ENCODE measurements around the gene MRPS18A. TPM values are rescaled to one million over a fixed set of nuclear protein-coding genes. Genes with fewer than 3 reads are reported as not detected.
A peak's percentile ranks its signal among the peaks of the same experiment; 100 is the strongest.
"Not testable (repeated sequence)": the region's sequence is repeated elsewhere in the genome, so short reads cannot be mapped to it uniquely, and the experiment has no call there.

The MRPS18A gene
- total RNA-seq, 1 donor from 2014 or later, result 57.0 TPM

- no peaks in the 10 kb centered on the region for H3K27me3 Mint-ChIP-seq
Observed at GRCh38 chr6:43668151-43669028, 19.2 kb downstream of the MRPS18A start.

GRCh38 chr6:43667245-43668150 is 20.1 kb downstream of the MRPS18A start:
- peaks cover 18% of the 10 kb centered on the region for H3K4me1 Mint-ChIP-seq
- no peaks in the 10 kb centered on the region for H3K27me3 Mint-ChIP-seq
- intact Hi-C loops (cut with micrococcal nuclease), result loop anchor here (1.0 to 5.0 kb wide), 13 partner anchors 20 to 412 kb away; partner anchors contain the start of genes GTPBP2 and MRPS18A
- TF ChIP-seq CTCF (IDR thresholded peaks at IDR 0.05), result peak; percentile 42
- CTCF ChIA-PET, result interaction anchor here (0.7 to 7.3 kb wide), 22 partner anchors 11 to 412 kb away, joined by 3 to 99 read pairs (median 4); partner anchors contain the start of gene VEGFA
- peak overlapping the region; percentile 64 for H3K27ac Mint-ChIP-seq
- peak overlapping the region; percentile 36 for H3K4me3 Mint-ChIP-seq
- H3K36me3 Mint-ChIP-seq (ENCODE audit: low read depth), result peaks cover 26% of the 10 kb centered on the region
- DNase-seq (peak; percentile 84), ATAC-seq (ENCODE audit: low read depth) (peak; percentile 80)
- POLR2A ChIA-PET, result interaction anchor here (0.8 to 3.5 kb wide), 9 partner anchors 13 to 412 kb away, joined by 3 to 30 read pairs (median 3); partner anchors contain the start of genes GTPBP2 and VEGFA
- no peaks in the 10 kb centered on the region for H3K9me3 Mint-ChIP-seq

More at GRCh38 chr6:43668151-43669028, 19.2 kb downstream of the MRPS18A start:
- intact Hi-C loops (cut with micrococcal nuclease), result loop anchor here (1.0 to 5.0 kb wide), 5 partner anchors 19 to 334 kb away; partner anchors contain the start of gene MRPS18A
- no peak for TF ChIP-seq CTCF (IDR thresholded peaks at IDR 0.05)
- ATAC-seq (ENCODE audit: low read depth), result peak; percentile 77
- Mint-ChIP-seq H3K9me3 (no peaks in the 10 kb centered on the region), H3K4me3 (no peak overlapping the region), H3K36me3 (ENCODE audit: low read depth) (peaks cover 33% of the 10 kb centered on the region), H3K4me1 (peaks cover 18% of the 10 kb centered on the region), H3K27ac (peak overlapping the region; percentile 64)
- DNase-seq, result peak; percentile 43
- ChIA-PET POLR2A (interaction anchor here (0.8 to 3.5 kb wide), 6 partner anchors 12 to 103 kb away, joined by 3 to 30 read pairs (median 8); partner anchors contain the start of gene VEGFA), CTCF (interaction anchor here (0.8 to 7.3 kb wide), 17 partner anchors 15 to 411 kb away, joined by 3 to 99 read pairs (median 6); partner anchors contain the start of gene VEGFA)

GRCh38 chr6:43666196-43666920 is 21.2 kb downstream of the MRPS18A start:
- intact Hi-C loops (cut with micrococcal nuclease), result loop anchor here (5.0 kb wide), 1 partner anchor 336 kb away; no protein-coding TSS in a partner anchor
- Mint-ChIP-seq H3K27ac (no peak overlapping the region), H3K4me1 (peaks cover 18% of the 10 kb centered on the region), H3K36me3 (ENCODE audit: low read depth) (peaks cover 17% of the 10 kb centered on the region), H3K9me3 (no peaks in the 10 kb centered on the region), H3K4me3 (no peak overlapping the region), H3K27me3 (no peaks in the 10 kb centered on the region)
- TF ChIP-seq CTCF (IDR thresholded peaks at IDR 0.05), result no peak
- ATAC-seq (ENCODE audit: low read depth), result no peak
- ChIA-PET CTCF (interaction anchor here (0.7 to 7.3 kb wide), 12 partner anchors 9 to 413 kb away, joined by 3 to 99 read pairs (median 6); partner anchors contain the start of gene VEGFA), POLR2A (interaction anchor here (0.9 to 3.5 kb wide), 5 partner anchors 37 to 413 kb away, joined by 3 to 30 read pairs (median 4); partner anchors contain the start of genes GTPBP2 and VEGFA)
- DNase-seq, result no peak

GRCh38 chr6:43665376-43665775 is 22.2 kb downstream of the MRPS18A start:
- Mint-ChIP-seq H3K27me3 (no peaks in the 10 kb centered on the region), H3K36me3 (ENCODE audit: low read depth) (peaks cover 7% of the 10 kb centered on the region), H3K9me3 (no peaks in the 10 kb centered on the region), H3K4me3 (no peak overlapping the region), H3K27ac (no peak overlapping the region), H3K4me1 (peaks cover 18% of the 10 kb centered on the region)
- TF ChIP-seq CTCF (IDR thresholded peaks at IDR 0.05), result no peak
- ATAC-seq (ENCODE audit: low read depth), result no peak
- ChIA-PET POLR2A (interaction anchor here (1.3 to 3.5 kb wide), 3 partner anchors 49 to 106 kb away, joined by 4 to 30 read pairs (median 4); partner anchors contain the start of gene VEGFA), CTCF (interaction anchor here (0.8 to 7.3 kb wide), 5 partner anchors 59 to 414 kb away, joined by 3 to 99 read pairs (median 32); partner anchors contain the start of gene VEGFA)
- no peak for DNase-seq
- intact Hi-C loops (cut with micrococcal nuclease), result loop anchor here (5.0 kb wide), 1 partner anchor 337 kb away; no protein-coding TSS in a partner anchor

- DNase-seq; H3K9me3 Mint-ChIP-seq; POLR2A ChIA-PET; H3K4me3 Mint-ChIP-seq; intact Hi-C loops (cut with micrococcal nuclease); H3K27ac Mint-ChIP-seq; ATAC-seq (ENCODE audit: low read depth); H3K36me3 Mint-ChIP-seq (ENCODE audit: low read depth); H3K27me3 Mint-ChIP-seq: not testable (repeated sequence)
- peaks cover 11% of the 10 kb centered on the region for H3K4me1 Mint-ChIP-seq
- CTCF ChIA-PET, result interaction anchor here (1.0 kb wide), 1 partner anchor 11 kb away, joined by 3 read pairs; no protein-coding TSS in a partner anchor
Observed at GRCh38 chr6:43662948-43663347, 24.6 kb downstream of the MRPS18A start.

Data from activated B cell treated with CpG ODN at 0.5 μM for 24 hours (primary cell).